Lower leg skin (tissue), 3 donors: ENCODE measurements around the gene LYRM4.

Source experiments
- CTCF ChIP-seq, 3 donors: fragments of 450-650 bp; IDR thresholded peaks; one replicate each; pipeline ENCODE4 v1.5.1; 2016; ENCODE audit warnings: antibody characterized with exemption in 3 of 3, mild to moderate bottlenecking in 3 of 3, moderate library complexity in 2 of 3
- POLR2A ChIP-seq, 2 donors: fragments of 450-650 bp; IDR thresholded peaks; one replicate each; pipeline ENCODE4 v1.6.1; 2016 to 2017; ENCODE audit warnings: antibody characterized with exemption in 2 of 2, mild to moderate bottlenecking in 1 of 2, moderate library complexity in 1 of 2

DNA sequence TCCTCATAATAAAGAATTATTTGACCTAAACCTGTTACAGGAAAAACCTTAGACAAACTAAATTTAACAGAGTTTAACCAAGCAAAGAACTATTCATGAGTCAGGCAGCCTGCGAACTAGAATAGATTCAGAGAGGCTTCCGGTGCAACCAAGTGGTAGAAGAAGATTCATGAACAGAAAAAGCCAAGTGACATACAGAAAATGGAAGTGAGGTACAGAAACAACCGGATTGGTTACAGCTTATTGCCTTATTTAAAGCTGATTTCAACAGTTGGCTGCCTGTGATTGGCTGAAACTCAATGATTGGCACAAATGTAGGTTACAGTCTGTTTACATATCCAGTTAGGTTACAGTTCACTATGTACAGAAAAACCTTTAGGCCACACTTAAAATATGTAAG, 165.5 kb downstream of the LYRM4 start:
- TF ChIP-seq CTCF (IDR thresholded peaks at IDR 0.05) (no peak), POLR2A (IDR thresholded peaks at IDR 0.05) (no peak)
